ENCODE measurements around the gene SRGAP1.
"Not testable (repeated sequence)": the region's sequence is repeated elsewhere in the genome, so short reads cannot be mapped to it uniquely, and the experiment has no call there.

The SRGAP1 gene

DNA sequence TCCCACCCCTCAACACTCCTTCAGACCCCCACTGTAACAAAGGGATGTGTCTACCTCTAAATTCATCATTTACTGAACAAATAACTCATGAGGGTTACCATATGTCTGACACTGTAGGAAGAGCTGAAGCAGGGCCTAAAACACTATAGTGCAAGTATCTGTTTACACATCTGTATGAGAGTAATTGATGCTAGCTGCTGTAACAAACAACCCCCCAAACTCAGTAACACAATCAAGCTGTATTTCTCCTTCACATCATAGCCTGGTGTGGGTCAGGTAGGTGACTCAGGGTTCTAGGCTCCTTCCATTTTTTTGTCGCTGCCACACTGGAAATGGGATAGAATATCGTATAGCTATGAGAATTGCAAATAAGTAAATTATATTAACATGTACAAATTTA, 312.6 kb downstream of the SRGAP1 start:
- no peak for DNase-seq

DNA sequence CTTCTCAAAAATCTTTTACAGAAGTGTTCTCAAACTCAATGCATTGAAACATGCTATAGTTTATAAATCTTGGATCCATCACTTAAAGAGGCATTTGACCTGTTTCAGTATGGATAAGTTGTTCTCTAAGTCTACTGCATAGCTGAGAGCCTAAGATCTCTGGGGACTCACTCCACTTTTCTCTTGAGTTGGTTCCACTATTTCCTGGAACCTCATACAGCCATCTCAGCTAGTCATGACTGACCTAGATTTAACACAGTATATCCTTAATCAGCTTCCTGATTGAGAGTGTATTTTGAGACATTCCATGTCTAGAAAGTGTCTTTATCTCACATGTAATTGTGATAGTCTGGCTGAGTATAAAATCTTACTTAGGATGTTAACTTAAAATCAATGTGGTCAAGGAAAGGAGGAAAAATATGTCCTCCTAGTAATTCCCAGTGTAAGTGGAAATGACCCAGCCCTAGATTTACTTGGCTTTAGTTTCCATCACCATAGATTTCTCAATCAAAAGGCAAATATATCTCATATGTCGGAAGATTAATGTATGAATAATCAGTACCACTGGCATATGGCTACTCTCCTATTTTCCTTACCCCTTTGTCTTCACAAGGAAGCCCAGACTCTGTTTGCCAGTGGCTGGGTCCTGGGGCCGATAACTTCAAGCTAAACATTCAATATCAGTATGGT, 315.7 kb downstream of the SRGAP1 start:
- no peak for DNase-seq

DNA sequence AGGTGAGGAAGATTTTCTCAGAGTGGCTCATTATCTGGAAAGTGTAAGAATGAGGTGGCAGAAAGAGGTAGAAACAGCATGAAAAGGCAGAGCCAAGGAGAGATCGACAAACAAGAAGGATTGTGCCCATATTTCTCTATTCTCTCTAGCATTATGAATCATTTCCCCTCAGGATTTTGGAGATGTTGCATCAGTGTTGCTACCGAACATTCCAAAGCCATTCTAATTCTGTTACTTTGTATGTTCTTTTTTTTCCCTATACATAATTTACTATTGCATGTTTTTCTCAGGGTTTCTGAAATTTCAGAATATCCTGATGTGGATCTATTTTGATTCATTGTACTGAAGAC, 316.2 kb downstream of the SRGAP1 start:
- no peak for DNase-seq

DNA sequence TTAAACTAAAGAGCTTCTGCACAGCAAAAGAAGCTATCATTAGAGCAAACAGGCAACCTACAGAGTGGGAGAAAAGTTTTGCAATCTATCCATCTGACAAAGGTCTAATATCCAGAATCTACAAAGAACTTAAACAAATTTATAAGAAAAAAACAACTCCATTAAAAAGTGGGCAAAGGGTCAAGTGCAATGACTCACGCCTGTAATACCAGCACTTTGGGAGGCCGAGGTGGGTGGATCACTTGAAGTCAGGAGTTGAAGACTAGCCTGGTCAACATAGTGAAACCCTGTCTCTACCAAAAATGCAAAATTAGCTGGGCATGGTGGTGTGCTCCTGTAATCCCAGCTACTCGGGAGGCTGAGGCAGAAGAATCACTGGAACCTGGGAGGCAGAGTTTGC, 322.1 kb downstream of the SRGAP1 start:
- not testable (repeated sequence) for DNase-seq

DNA sequence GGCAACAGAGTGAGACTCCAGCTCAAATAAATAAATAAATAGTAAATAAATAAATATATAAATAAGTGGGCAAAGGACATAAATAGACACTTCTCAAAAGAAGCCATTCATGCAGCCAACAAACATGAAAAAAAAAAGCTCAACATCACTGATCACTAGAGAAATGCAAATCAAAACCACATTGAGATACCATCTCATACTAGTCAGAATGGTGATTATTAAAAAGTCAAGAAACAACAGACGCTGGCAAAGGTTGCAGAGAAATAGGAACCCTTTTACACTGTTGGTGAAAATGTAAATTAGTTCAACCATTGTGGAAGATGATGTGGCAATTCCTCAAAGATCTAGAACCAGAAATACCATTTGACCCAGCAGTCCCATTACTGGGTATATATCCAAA, 322.5 kb downstream of the SRGAP1 start:
- DNase-seq: not testable (repeated sequence)

DNA sequence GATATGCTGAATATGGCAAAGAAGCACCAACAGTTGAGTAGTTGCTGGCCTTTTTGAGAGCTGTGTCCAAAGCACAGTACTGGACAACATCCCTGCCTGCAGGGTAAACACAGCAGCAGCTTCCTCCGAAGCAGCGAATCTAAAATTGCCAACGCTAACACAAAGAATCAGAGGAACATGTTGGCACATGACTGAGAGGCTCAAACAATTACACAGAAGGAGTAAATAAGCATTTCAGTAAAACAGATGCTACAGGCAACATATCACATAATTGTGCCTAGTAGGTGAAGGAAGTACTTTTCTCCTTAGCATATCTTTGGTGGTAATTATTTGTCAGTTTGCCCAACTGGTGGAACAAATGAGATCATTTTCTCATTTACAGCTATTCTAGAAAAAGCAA, 325.5 kb downstream of the SRGAP1 start:
- no peak for DNase-seq

DNA sequence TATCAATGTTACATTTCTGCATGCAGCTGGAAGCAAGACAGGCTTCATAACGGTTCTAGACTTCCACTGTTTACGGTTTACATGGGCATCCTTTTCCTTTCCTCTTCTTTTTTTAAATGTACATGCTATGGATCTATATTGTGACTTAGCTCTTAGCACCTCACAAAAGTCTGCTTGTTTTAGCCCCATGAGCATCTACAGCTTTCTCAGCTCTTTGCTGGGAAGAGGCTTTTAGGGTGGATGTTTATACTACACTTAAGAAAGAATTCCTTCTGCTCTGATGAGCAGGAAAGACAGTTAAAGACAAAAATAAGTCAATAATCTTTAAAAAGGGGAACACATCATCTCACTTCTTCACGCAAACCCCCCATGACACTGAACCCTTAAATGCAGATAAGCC, 326.2 kb downstream of the SRGAP1 start:
- DNase-seq: no peak

DNA sequence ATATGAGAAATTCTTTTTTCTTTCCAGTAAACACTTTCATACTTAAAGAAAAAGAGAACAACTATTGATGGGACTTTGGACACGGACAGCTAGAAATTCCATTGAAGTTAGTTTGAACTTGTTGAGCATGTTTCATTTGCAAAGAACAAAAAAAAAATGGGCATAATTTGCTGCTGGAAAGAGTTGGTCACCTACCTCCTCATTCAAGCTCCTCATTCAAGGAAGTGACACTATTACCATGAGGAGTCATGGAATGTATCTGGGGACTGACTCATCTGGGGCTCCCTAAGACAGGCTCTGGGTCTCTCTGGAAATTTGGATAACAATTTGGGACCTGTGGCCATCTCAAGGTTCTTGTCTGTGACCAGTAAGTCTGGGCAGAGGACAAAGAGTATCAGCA, 327.2 kb downstream of the SRGAP1 start:
- no peak for DNase-seq

DNA sequence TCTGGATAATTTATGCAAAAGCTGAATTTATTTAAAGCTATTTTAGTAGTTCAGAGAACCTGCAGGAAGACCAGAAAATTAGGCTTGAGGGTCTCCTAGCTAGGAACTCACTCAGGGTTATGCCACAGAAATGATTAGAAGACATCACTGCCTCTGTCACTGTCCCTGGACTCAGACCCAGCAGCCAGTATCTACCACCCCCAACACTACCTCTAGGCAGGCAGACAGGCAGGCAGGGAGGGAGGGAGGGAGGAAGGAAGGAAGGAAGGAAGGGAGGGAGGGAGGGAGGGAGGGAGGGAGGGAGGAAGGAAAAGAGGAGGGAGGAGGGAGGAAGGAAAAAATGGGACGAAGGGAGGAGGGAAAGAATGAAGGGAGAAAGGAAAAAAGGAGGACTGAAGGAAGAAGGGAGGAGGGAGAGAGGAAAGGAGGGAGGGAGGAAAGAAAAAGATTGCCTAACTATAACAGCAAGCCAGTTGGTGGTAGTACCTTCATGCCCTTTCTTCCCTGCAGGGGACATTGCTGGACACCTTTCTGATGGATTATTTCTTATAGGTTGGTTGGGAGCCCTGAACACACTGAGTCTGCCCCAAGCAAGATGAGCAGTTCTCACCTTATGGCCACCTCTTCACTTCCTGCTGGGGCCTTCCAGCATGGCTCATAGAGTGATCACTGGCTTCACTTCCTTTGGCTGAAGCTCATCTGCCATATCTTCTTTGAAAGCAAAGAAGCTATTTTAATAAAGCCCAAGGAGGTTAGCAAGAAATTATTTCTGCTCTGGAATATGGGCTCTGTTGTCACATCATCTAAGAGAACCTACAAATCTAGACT, 327.9 kb downstream of the SRGAP1 start:
- DNase-seq: no peak

DNA sequence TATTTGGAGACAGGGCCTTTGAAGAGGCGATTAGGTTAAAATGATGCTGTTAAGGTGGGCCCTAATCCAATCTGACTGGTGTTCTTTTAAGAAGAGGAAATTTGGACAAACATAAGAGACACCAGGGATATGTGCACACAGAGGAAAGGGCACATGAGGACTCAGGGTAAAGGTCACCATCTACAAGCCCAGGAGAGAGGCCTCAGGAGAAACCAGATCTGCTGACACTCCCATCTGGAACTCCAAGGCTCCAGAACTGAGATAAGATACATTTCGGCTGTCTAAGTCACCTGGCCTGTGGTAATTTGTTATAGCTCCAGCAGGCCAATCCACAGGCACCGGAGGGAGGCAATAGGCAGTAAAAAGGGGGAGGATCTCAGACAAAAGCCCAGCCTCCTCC, 329.0 kb downstream of the SRGAP1 start:
- DNase-seq: no peak

DNA sequence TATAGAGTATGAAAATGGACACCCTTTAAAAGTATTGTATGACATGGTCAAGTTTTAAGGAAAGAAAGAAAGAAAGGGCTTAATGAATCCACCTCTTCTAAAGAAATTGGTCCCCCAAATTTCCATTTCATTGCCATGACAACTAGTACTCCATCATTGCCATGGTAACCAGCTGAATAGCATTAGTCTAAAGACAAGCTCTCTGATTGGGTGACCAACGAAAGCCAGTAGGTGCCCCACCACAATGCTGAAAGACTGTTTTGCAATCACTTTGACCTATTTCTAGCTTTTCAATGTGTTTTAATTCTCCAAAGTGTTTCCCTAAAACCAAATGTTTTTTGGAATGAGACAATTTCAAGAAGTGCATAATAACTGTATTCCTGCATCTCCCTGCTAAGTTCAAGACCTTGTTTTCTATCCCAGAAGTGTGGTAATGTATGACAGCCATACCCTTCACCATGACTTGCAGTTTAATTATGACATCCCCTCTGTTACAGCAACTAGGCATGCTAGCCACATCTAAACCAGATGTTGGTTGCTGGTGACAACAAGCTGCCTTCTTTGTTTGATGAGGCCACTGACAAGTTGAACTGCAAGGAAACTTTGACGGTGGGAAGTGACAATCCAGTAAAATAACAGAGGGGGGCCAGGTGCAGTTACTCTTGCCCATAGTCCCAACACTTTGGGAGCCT, 330.9 kb downstream of the SRGAP1 start:
- DNase-seq: peak in 22 of 56 donors; percentile 1 to 64 (median 14)

DNA sequence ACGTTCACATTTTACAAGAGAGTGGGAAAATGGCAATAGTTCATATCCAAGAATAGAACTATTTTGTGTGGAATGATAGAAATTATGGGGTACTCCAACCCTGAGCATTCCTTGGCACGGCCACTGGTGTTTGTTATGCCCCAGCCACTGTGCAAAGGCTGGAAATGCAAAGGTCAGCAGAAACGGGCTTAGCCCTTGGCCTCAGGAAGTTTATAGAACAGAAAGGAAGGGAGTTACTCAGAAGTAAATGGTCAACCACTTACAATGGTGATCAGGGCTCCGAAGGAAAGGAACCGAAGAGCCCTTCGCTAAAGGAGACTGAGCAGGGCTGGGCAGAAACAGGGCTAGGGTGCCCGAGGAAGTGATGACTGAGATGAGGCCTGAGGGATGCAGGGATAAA, 332.5 kb downstream of the SRGAP1 start:
- no peak for DNase-seq

DNA sequence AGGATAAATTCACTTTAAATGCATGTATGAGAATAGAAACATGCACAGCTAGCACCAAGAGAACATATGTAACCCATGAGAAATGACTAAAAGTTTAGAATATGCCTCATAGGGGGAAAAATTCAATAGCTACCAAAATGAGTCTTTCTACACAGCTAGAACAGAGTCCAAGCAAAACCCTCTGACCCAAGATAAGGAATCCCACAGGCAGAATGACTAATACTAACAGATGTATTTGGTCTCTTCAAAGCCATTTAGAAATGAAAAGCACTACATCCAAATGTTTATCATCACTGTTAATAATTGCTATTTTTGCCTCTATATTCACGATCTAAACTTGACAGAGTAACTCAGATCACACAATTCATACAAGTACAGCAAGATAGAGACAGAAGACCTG, 333.6 kb downstream of the SRGAP1 start:
- no peak for DNase-seq

DNA sequence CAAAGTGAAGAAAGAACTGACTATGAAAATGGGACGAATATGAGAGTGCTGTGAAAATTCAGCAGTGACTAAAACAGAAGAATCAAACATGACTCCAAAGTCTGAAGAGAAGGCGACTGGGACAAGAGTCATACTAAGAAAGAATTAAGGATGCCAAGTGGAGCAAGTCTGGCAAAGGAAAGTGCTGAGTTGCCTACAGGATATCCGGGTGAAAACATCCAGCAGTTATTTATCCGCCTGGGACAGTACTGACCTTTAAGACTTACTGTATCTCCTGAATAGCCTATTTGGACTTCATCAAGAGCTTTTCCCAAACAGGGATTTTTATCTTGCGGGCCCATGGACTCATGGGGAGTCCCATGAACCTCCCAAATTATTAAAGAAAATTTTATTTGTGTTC, 336.5 kb downstream of the SRGAP1 start:
- no peak for DNase-seq

DNA sequence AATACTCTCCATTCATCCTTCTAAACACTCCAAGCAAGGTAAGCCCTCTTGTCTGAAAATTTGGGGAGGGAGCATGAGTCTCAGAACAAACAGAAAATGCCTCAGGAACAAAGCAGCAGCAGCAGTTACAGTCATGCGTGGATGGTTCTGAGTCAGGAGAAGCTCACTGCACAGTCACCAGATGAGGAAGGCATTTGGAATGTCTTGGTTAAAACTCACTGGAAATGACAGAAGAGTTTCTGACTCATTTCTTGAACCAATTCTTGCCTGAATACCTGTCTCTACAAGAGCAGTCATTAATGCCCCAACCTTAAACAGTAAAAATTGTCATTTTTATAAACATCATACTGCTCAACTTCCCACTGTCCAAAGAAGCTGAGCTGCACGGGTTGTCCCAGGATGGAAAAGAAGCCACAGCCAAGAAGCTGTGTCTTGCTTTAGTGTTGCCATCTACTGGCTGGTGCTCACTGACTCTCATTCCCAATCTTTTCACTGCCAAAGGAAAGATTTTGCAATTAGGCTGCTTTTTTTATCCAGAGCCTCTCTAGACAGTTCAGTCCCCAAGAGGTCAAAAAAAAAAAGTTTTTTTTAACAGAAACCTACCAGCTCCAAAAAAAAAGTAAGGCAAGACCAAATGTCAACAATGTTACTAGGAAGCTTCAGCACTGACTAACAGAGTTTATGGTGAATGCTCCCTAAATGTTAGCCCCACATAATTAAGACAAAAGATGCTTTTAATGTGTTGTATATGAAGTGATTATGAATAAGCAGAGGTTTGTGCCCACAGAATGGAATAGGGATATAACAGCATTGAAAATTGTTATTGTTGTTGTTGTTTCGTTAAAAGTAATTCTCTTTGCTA, 337.2 kb downstream of the SRGAP1 start:
- DNase-seq: peak in 45 of 56 donors; percentile 4 to 75 (median 35)

DNA sequence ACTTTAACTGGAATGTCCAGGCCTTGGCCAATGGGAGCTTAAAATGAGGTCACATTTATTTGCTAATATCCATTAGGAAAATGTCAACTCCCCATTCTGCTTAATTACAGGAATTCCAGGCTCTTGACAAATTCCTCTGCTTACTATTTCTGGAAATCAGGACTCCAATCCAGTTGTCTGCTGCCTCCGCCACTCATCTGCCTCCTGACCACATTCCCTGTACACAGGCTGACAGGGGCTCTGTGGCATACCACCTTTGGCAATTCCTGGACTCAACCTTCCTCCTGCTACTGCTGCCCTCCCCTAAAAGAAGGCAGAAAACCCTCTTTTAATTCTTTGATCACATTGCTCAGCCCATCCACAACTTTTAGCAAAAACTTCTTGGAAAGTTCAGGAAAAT, 339.7 kb downstream of the SRGAP1 start:
- no peak for DNase-seq

DNA sequence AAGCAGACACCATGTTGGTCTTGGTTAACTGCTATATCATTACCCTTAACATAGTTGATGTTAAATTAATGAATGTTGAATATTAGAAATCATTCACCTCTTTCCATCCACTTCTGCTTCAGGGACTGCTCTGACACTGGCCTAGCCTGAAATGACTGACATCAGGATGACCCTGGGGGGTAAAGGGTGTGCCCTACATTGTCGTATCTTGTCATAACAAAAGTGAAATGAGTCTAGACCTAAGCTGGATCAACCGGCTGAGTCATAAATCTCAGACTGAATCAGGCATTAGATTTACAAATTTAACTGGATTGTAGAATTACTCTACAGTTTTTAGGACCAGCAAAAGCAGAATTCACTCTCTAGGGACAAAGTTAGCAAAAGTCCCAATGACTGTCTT, 342.3 kb downstream of the SRGAP1 start:
- no peak for DNase-seq

DNA sequence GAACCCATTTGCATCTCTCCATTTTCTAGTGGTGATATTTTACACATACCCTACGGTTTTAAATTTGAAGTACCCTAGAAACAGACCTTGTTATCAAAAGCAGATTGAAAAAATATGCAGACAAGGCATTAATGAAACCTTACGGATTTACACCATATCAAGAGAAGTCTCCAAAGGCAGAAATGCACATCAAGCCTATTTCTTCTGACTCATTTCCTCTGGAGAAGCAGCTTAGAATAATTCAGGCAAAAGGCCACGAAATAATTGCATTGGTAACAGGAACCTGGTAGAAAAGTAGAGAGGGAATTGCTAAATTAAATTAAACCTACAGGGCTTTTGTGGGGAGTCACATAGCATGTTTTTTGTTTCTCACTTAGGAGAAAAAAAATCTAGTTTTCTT, 342.9 kb downstream of the SRGAP1 start:
- no peak for DNase-seq

DNA sequence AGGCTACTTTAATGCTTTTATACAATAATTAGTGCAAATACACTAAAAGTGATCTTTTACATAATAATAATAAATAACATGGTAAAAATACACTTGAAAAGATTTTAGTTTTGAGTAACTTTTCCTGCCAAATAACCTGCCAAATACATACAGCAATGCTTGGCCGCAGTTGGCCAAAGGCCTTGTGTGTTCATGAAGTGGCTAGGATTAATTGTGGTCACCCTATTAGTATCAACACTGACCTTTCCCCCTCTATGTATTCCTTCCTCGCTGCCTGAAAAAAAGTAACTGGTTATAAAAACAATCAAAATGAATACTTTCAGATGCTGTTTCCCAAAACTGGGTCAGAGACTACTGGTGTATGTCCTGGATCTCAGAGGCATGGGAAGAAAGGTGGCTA, 343.3 kb downstream of the SRGAP1 start:
- no peak for DNase-seq

DNA sequence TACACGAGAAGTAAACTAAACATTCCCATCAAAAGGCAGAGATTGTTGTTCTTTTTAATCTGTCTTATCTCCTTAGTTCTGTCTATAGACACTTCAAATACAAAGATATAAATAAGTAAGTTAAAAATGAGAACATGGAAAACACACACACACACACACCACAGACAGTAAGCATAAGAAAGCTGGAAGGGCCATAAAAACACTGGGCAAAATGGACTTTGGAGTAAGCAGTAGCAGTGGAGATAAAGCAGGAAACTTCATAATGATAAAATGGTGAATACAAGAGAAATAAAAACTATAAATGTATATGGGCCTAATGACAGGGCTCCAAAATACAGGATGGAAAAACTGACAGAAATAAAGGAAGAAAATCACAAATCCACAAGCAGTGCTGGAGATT, 345.0 kb downstream of the SRGAP1 start:
- DNase-seq: no peak

DNA sequence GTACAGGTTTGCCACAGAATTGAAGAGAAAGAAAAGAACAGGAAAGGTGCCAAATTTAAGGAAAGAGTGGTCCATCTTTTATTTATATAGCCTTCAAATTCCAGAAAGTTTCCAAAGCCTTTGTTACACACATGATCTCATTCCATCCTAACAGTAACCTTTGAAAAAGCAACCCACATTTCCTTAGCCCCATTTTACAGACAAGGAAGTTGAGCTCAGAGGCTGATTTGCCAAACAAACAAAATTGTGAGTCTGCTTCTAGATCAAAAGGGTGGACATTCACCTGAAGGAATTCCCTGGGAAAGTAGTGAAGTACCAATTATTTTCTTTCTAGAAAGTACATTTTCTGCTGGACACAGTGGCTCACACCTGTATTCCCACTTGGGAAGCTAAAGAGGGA, 345.6 kb downstream of the SRGAP1 start:
- DNase-seq: no peak
